Measurements from ENCODE around the gene SEMA3F.

The SEMA3F gene

GRCh38 chr3:50236484-50237132 is 81.5 kb downstream of the SEMA3F start:
- no peak for DNase-seq

DNA sequence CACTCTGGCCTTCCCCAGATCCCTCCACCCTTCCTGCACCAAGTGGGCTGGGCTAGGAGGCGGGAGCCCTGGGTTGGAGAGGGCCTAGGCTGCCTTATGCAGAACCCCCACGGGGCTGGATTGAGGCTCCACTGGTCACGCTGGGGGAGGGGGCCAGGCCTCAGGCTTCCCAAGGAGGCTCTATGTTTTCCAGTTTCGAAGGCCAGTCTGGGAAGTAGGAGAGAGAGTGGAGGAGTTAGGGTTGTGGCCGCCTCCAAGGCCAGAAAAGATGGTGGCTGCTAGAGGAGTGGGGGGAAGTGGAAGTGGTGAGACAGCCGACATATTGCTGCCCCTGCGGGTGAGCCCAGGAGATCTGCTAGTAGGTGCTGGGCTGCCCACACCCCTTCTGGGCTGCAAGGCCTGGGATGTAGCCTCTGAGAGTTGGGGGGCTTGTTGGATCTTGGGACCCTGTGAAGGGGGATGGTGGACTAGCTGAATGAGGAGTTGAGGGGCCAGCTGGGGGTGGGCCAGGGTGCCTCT is 82.1 kb downstream of the SEMA3F start:
- peak; percentile 32 for DNase-seq

- peak; percentile 89 for DNase-seq
These were observed 82.8 kb downstream of the SEMA3F start for GRCh38 chr3:50237754-50238548.

DNA sequence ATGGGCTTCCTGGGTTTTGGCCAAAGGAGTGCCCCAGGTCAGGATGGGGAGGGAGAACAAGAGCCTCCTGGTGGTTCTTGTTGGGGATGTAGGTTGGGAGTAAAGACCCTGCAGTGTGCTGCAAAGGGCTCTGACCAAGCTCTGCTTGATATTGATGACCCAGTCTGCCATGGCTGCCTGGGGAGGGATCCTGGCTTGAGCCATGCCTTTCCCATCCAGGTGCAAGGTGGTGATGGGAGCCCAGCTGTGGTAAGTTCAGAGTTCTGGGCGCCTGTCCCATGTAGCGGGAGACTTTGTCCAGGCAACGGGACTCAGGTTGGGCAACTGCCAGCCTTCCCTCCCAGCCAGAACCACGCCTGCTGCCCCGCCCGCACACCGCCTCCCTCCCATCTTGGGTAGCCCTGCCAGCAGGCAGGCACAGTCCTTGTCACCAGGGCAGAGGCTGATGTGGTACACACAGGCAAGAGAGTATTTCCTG is 83.5 kb downstream of the SEMA3F start:
- DNase-seq, result no peak
